Activated CD8-positive, alpha-beta T cell treated with anti-CD3 and anti-CD28 coated beads, Interleukin-2, amount 10 ng/mL, durations not matched to agents 7 days and 5 days (primary cell): ENCODE results near the gene HORMAD2. TPM values are rescaled to one million over a fixed set of nuclear protein-coding genes. Genes with fewer than 3 reads are reported as not detected.
A peak's percentile ranks its signal among the peaks of the same experiment; 100 is the strongest.

Experiments used
- ATAC-seq: fragments of 150-1000 bp; cut with Tn5 transposase; one replicate; pipeline ENCODE4 v1.10.0; 2021; ENCODE audit warnings: moderate library complexity
- CTCF ChIA-PET: fragments of 350-600 bp; sonication (Branson Sonifier 250); formaldehyde crosslinking; loops from one replicate; lab custom pipeline; 2021; ENCODE audit warnings: antibody characterized with exemption; lab: Charles Lee
- POLR2A ChIA-PET: fragments of 350-600 bp; sonication (Branson Sonifier 250); formaldehyde crosslinking; loops from one replicate; lab custom pipeline; 2021; ENCODE audit warnings: antibody characterized with exemption; lab: Charles Lee
- DNase-seq: peaks from one replicate; pipeline ENCODE4 v3.0.0-alpha.2; 2020
- H3K27ac Mint-ChIP-seq: one replicate; pipeline ENCODE4 v1.8.0; 2021; ENCODE audit warnings: mild to moderate bottlenecking, mixed read lengths
- H3K27me3 Mint-ChIP-seq: one replicate; pipeline ENCODE4 v1.8.0; 2021; ENCODE audit warnings: low read depth, mixed read lengths
- H3K36me3 Mint-ChIP-seq: one replicate; pipeline ENCODE4 v1.8.0; 2021; ENCODE audit warnings: low read depth, mixed read lengths
- H3K4me1 Mint-ChIP-seq: one replicate; pipeline ENCODE4 v1.8.0; 2021; ENCODE audit warnings: low read depth, mixed read lengths
- H3K4me3 Mint-ChIP-seq: one replicate; pipeline ENCODE4 v1.8.0; 2021; ENCODE audit warnings: mild to moderate bottlenecking, mixed read lengths
- H3K9me3 Mint-ChIP-seq: one replicate; pipeline ENCODE4 v1.8.0; 2022; ENCODE audit warnings: mixed read lengths; ENCODE audit not compliant: insufficient read depth
- total RNA-seq, 2 experiments: library from RNA; stranded (reverse); gene quantifications; one replicate each; pipeline ENCODE4 v1.2.3, GENCODE V29; 2021

The HORMAD2 gene
- total RNA-seq, 2 experiments from 2014 or later = not detected

GRCh38 chr22:30044369-30044768 lies 35.9 kb upstream of the HORMAD2 start:
- no peak overlapping the region for H3K27ac Mint-ChIP-seq
- no peaks in the 10 kb centered on the region for H3K9me3 Mint-ChIP-seq
- H3K4me3 Mint-ChIP-seq = no peak overlapping the region
- H3K27me3 Mint-ChIP-seq = peaks cover 7% of the 10 kb centered on the region
- peaks cover 11% of the 10 kb centered on the region for H3K4me1 Mint-ChIP-seq
- CTCF ChIA-PET = interaction anchor here (0.6 to 1.2 kb wide), 2 partner anchors 13 to 14 kb away, joined by 3 to 4 read pairs; no protein-coding TSS in a partner anchor
- DNase-seq (no peak), ATAC-seq (no peak)
- H3K36me3 Mint-ChIP-seq = no peaks in the 10 kb centered on the region
- POLR2A ChIA-PET = no interaction called here

- Mint-ChIP-seq H3K4me3 (no peak overlapping the region), H3K9me3 (no peaks in the 10 kb centered on the region), H3K36me3 (no peaks in the 10 kb centered on the region), H3K4me1 (peaks cover 11% of the 10 kb centered on the region), H3K27ac (no peak overlapping the region), H3K27me3 (peaks cover 7% of the 10 kb centered on the region)
- DNase-seq (no peak), ATAC-seq (no peak)
- ChIA-PET CTCF (interaction anchor here (0.6 to 2.6 kb wide), 3 partner anchors 14 to 39 kb away, joined by 3 to 10 read pairs (median 4); no protein-coding TSS in a partner anchor), POLR2A (interaction anchor here (0.6 kb wide), 1 partner anchor 258 kb away, joined by 3 read pairs; no protein-coding TSS in a partner anchor)
These were observed 35.3 kb upstream of the HORMAD2 start for GRCh38 chr22:30044881-30045493.

- Mint-ChIP-seq H3K4me1 (peaks cover 11% of the 10 kb centered on the region), H3K4me3 (no peak overlapping the region), H3K27me3 (peaks cover 7% of the 10 kb centered on the region), H3K9me3 (no peaks in the 10 kb centered on the region), H3K27ac (no peak overlapping the region), H3K36me3 (no peaks in the 10 kb centered on the region)
- POLR2A ChIA-PET = interaction anchor here (0.6 kb wide), 1 partner anchor 259 kb away, joined by 3 read pairs; no protein-coding TSS in a partner anchor
- DNase-seq = no peak
- CTCF ChIA-PET = interaction anchor here (1.6 to 2.6 kb wide), 2 partner anchors 17 to 40 kb away, joined by 3 to 10 read pairs; no protein-coding TSS in a partner anchor
- no peak for ATAC-seq
These were observed 34.8 kb upstream of the HORMAD2 start for GRCh38 chr22:30045494-30045887.

- Mint-ChIP-seq H3K4me3 (no peak overlapping the region), H3K9me3 (no peaks in the 10 kb centered on the region), H3K4me1 (peaks cover 11% of the 10 kb centered on the region), H3K27me3 (peaks cover 5% of the 10 kb centered on the region), H3K27ac (peak overlapping the region; percentile 36), H3K36me3 (no peaks in the 10 kb centered on the region)
- no peak for ATAC-seq
- no peak for DNase-seq
- POLR2A ChIA-PET = interaction anchor here (0.6 kb wide), 1 partner anchor 259 kb away, joined by 3 read pairs; no protein-coding TSS in a partner anchor
- CTCF ChIA-PET = interaction anchor here (1.3 to 2.6 kb wide), 5 partner anchors 17 to 420 kb away, joined by 3 to 10 read pairs (median 4); no protein-coding TSS in a partner anchor
These were observed 34.2 kb upstream of the HORMAD2 start for GRCh38 chr22:30045901-30046715.

- ChIA-PET POLR2A (no interaction called here), CTCF (interaction anchor here (0.7 to 2.6 kb wide), 9 partner anchors 9 to 421 kb away, joined by 3 to 10 read pairs (median 3); no protein-coding TSS in a partner anchor)
- peak; percentile 18 for ATAC-seq
- DNase-seq = no peak
- H3K27ac Mint-ChIP-seq = peak overlapping the region; percentile 67
- no peaks in the 10 kb centered on the region for H3K36me3 Mint-ChIP-seq
- H3K4me3 Mint-ChIP-seq = no peak overlapping the region
- H3K9me3 Mint-ChIP-seq = no peaks in the 10 kb centered on the region
- H3K27me3 Mint-ChIP-seq = peaks cover 3% of the 10 kb centered on the region
- H3K4me1 Mint-ChIP-seq = peaks cover 11% of the 10 kb centered on the region
These were observed 33.4 kb upstream of the HORMAD2 start for GRCh38 chr22:30046716-30047363.

GRCh38 chr22:30047364-30047738 lies 32.9 kb upstream of the HORMAD2 start:
- no peaks in the 10 kb centered on the region for H3K36me3 Mint-ChIP-seq
- no peaks in the 10 kb centered on the region for H3K9me3 Mint-ChIP-seq
- POLR2A ChIA-PET = no interaction called here
- H3K27me3 Mint-ChIP-seq = no peaks in the 10 kb centered on the region
- H3K27ac Mint-ChIP-seq = peak overlapping the region; percentile 67
- peak; percentile 98 for ATAC-seq
- H3K4me1 Mint-ChIP-seq = peaks cover 11% of the 10 kb centered on the region
- DNase-seq = peak; percentile 69
- H3K4me3 Mint-ChIP-seq = no peak overlapping the region
- CTCF ChIA-PET = interaction anchor here (0.7 to 2.6 kb wide), 9 partner anchors 9 to 457 kb away, joined by 3 to 10 read pairs (median 3); no protein-coding TSS in a partner anchor

GRCh38 chr22:30048681-30049080 lies 31.6 kb upstream of the HORMAD2 start:
- ChIA-PET POLR2A (no interaction called here), CTCF (no interaction called here)
- peaks cover 11% of the 10 kb centered on the region for H3K4me1 Mint-ChIP-seq
- H3K36me3 Mint-ChIP-seq = no peaks in the 10 kb centered on the region
- H3K9me3 Mint-ChIP-seq = no peaks in the 10 kb centered on the region
- no peaks in the 10 kb centered on the region for H3K27me3 Mint-ChIP-seq
- no peak for DNase-seq
- H3K27ac Mint-ChIP-seq = no peak overlapping the region
- H3K4me3 Mint-ChIP-seq = no peak overlapping the region
- no peak for ATAC-seq

GRCh38 chr22:30054067-30054763 lies 26.0 kb upstream of the HORMAD2 start:
- peaks cover 6% of the 10 kb centered on the region for H3K27me3 Mint-ChIP-seq
- POLR2A ChIA-PET = interaction anchor here (1.0 kb wide), 1 partner anchor 201 kb away, joined by 3 read pairs; no protein-coding TSS in a partner anchor
- CTCF ChIA-PET = interaction anchor here (1.1 to 1.6 kb wide), 3 partner anchors 34 to 429 kb away, joined by 3 to 4 read pairs (median 4); no protein-coding TSS in a partner anchor
- no peak for ATAC-seq
- no peak overlapping the region for H3K4me3 Mint-ChIP-seq
- DNase-seq = no peak
- H3K4me1 Mint-ChIP-seq = no peaks in the 10 kb centered on the region
- H3K27ac Mint-ChIP-seq = no peak overlapping the region
- no peaks in the 10 kb centered on the region for H3K36me3 Mint-ChIP-seq
- H3K9me3 Mint-ChIP-seq = peaks cover 10% of the 10 kb centered on the region

GRCh38 chr22:30054764-30055069 lies 25.5 kb upstream of the HORMAD2 start:
- CTCF ChIA-PET = interaction anchor here (1.1 to 1.5 kb wide), 2 partner anchors 34 to 429 kb away, joined by 3 to 4 read pairs; no protein-coding TSS in a partner anchor
- Mint-ChIP-seq H3K4me1 (no peaks in the 10 kb centered on the region), H3K36me3 (no peaks in the 10 kb centered on the region), H3K27me3 (peaks cover 6% of the 10 kb centered on the region), H3K9me3 (peaks cover 10% of the 10 kb centered on the region), H3K4me3 (no peak overlapping the region), H3K27ac (no peak overlapping the region)
- ATAC-seq = no peak
- POLR2A ChIA-PET = interaction anchor here (1.0 kb wide), 1 partner anchor 201 kb away, joined by 3 read pairs; no protein-coding TSS in a partner anchor
- DNase-seq = no peak

- DNase-seq (no peak), ATAC-seq (no peak)
- H3K4me3 Mint-ChIP-seq = no peak overlapping the region
- peaks cover 6% of the 10 kb centered on the region for H3K27me3 Mint-ChIP-seq
- POLR2A ChIA-PET = no interaction called here
- no peaks in the 10 kb centered on the region for H3K36me3 Mint-ChIP-seq
- CTCF ChIA-PET = interaction anchor here (1.2 kb wide), 1 partner anchor 9 kb away, joined by 3 read pairs; no protein-coding TSS in a partner anchor
- H3K9me3 Mint-ChIP-seq = peaks cover 10% of the 10 kb centered on the region
- H3K27ac Mint-ChIP-seq = no peak overlapping the region
- no peaks in the 10 kb centered on the region for H3K4me1 Mint-ChIP-seq
These were observed 24.2 kb upstream of the HORMAD2 start for GRCh38 chr22:30056015-30056414.

- no peak for ATAC-seq
- Mint-ChIP-seq H3K36me3 (no peaks in the 10 kb centered on the region), H3K4me1 (no peaks in the 10 kb centered on the region), H3K27ac (no peak overlapping the region), H3K4me3 (no peak overlapping the region), H3K27me3 (peaks cover 10% of the 10 kb centered on the region), H3K9me3 (peaks cover 10% of the 10 kb centered on the region)
- POLR2A ChIA-PET = no interaction called here
- no peak for DNase-seq
- CTCF ChIA-PET = interaction anchor here (0.7 to 1.0 kb wide), 2 partner anchors 31 to 52 kb away, joined by 3 to 4 read pairs; no protein-coding TSS in a partner anchor
These were observed 22.9 kb upstream of the HORMAD2 start for GRCh38 chr22:30057375-30057774.
